K562 (cell line): Measurements from ENCODE around the gene WARS2. TPM values are rescaled to one million over a fixed set of nuclear protein-coding genes. Genes with fewer than 3 reads are reported as not detected.

ENCODE experiments used
- CEBPB ChIP-seq: fragments of 450-650 bp; IDR thresholded peaks from 2 replicates; pipeline ENCODE4 v1.6.1; 2016; ENCODE audit warnings: missing genetic modification characterization, missing compliant biosample characterization
- CHD1 ChIP-seq: fragments of 200-600 bp; sonication (generic); IDR thresholded peaks from one replicate; pipeline ENCODE4 v1.6.1; 2012; ENCODE audit warnings: mild to moderate bottlenecking, moderate library complexity, low read length, inconsistent platforms
- DMBX1 ChIP-seq: fragments of 250-450 bp; sonication (Bioruptor Pico); IDR thresholded peaks from 2 replicates; pipeline ENCODE4 v1.8.0; 2022; ENCODE audit warnings: inconsistent platforms, mild to moderate bottlenecking, moderate library complexity, borderline replicate concordance
- FOXK2 ChIP-seq, 2 experiments: fragments of 450-650 bp; IDR thresholded peaks in 1 of 2; conservative IDR thresholded peaks in 1 of 2; 2 replicates each; pipeline ENCODE4 v1.6.1; 2016; ENCODE audit warnings: low read depth in 2 of 2, mild to moderate bottlenecking in 1 of 2
- GTF2E2 ChIP-seq: fragments of 200-800 bp; sonication (Bioruptor generic); IDR thresholded peaks from 2 replicates; pipeline ENCODE4 v1.6.1; 2016; ENCODE audit warnings: missing genetic modification characterization, missing compliant biosample characterization
- HDGF ChIP-seq: fragments of 450-650 bp; IDR thresholded peaks from 2 replicates; pipeline ENCODE4 v1.6.1; 2016
- KDM4B ChIP-seq, 2 experiments: fragments of 450-650 bp in 1 of 2; sonication (generic) in 1 of 2; IDR thresholded peaks; 2 replicates each; pipeline ENCODE4 v1.6.1; 2016 to 2017; ENCODE audit warnings: borderline replicate concordance in 2 of 2, antibody characterized with exemption in 1 of 2, low read depth in 1 of 2, mild to moderate bottlenecking in 1 of 2
- MYNN ChIP-seq, 2 experiments: sonication (generic); formaldehyde crosslinking in 1 of 2; IDR thresholded peaks; 2 replicates each; pipeline versions ENCODE4 v1.5.0 to v1.6.1; 2016 to 2020; ENCODE audit warnings: antibody characterized with exemption in 1 of 2, missing genetic modification reagents in 1 of 2
- PHTF2 ChIP-seq: fragments of 250-450 bp; sonication (Bioruptor Pico); IDR thresholded peaks from 2 replicates; pipeline ENCODE4 v1.5.0; 2021; ENCODE audit warnings: mild to moderate bottlenecking
- POLR2A ChIP-seq: fragments of 450-650 bp; conservative IDR thresholded peaks from 2 replicates; pipeline ENCODE4 v1.6.1; 2016
- SMARCA5 ChIP-seq: fragments of 450-650 bp; IDR thresholded peaks from 2 replicates; pipeline ENCODE4 v1.6.1; 2016
- VEZF1 ChIP-seq: fragments of 200-800 bp; sonication (Bioruptor generic); IDR thresholded peaks from 2 replicates; pipeline ENCODE4 v1.6.1; 2017; ENCODE audit warnings: missing genetic modification characterization, missing compliant biosample characterization
- ZBTB40 ChIP-seq, 2 experiments: fragments of 450-650 bp in 1 of 2; sonication (generic) in 1 of 2; formaldehyde crosslinking in 1 of 2; IDR thresholded peaks; 2 replicates each; pipeline versions ENCODE4 v1.7.1 to v1.9.0; 2016 to 2022; ENCODE audit warnings: inconsistent platforms in 1 of 2, mild to moderate bottlenecking in 1 of 2, missing genetic modification reagents in 1 of 2
- ZHX1 ChIP-seq: fragments of 150-350 bp; conservative IDR thresholded peaks from 2 replicates; pipeline ENCODE4 v1.6.1; 2014; ENCODE audit warnings: low read length
- ZNF347 ChIP-seq: fragments of 450-650 bp; formaldehyde crosslinking; IDR thresholded peaks from 2 replicates; pipeline ENCODE4 v1.4.0; 2020; ENCODE audit warnings: low read depth, mild to moderate bottlenecking, moderate library complexity
- polyA plus RNA-seq, 8 experiments: library from polyadenylated mRNA; depleted of rRNA in 4 of 8; stranded (reverse) in 5 of 8; unstranded in 3 of 8; fragments of >200 nt; fragmentation: Nextera tagmentation in 2 of 8; fragmentation: Illumina TruSeq in 1 of 8; extraction: Ambion mirVana in 2 of 8; extraction: Trizol in 1 of 8; gene quantifications; 2 replicates each; pipeline versions ENCODE4 v1.2.1 to v1.2.3, GENCODE V29; 2011 to 2014; ENCODE audit warnings: inconsistent platforms in 1 of 8, missing spikeins in 1 of 8
- total RNA-seq, 7 experiments: library from RNA; depleted of rRNA in 6 of 7; stranded (reverse); fragments of >200 nt in 6 of 7; fragmentation: Illumina TruSeq in 2 of 7; extraction: Trizol in 2 of 7; gene quantifications; 2 replicates each; pipeline versions ENCODE4 v1.2.1 to v1.2.3, GENCODE V29; 2011 to 2021; ENCODE audit warnings: low replicate concordance in 1 of 7

WARS2 gene
- total and polyA plus RNA-seq, 9 of the 15 experiments (the other 6 are each of a cell fraction or from before 2014, with no cell fraction given): 5.7 to 18.0 (median 16.9) TPM

GRCh38 chr1:119141020-119141424 lies 569 bp upstream of the WARS2 start (continued):
- TF ChIP-seq ZHX1 (peak; percentile 23; the same call in 1 of the 2 replicates), VEZF1 (peak; percentile 19; the same call in 1 of the 2 replicates), HDGF (peak; percentile 88; the same call in 1 of the 2 replicates), SMARCA5 (peak; percentile 97), GTF2E2 (tag) (0 out of 2 replicates have a peak, but pooled peaks have one; percentile 16), MYNN (IDR thresholded peaks at IDR 0.05) (0 out of 2 replicates have a peak, but pooled peaks have one; percentile 36), MYNN (CRISPR knock-in tag; IDR thresholded peaks at IDR 0.05) (no peak), ZNF347 (CRISPR knock-in tag) (0 out of 2 replicates have a peak, but pooled peaks have one; percentile 33), POLR2A (0 out of 2 replicates have a peak, but pooled peaks have one; percentile 37), FOXK2 (conservative IDR thresholded peaks at IDR 0.05 in 1 of 2, IDR thresholded peaks at IDR 0.05 in 1 of 2; ENCODE audit: low read depth in 2 of 2) (0 out of 4 replicates have a peak, but pooled peaks of 1 of the 2 experiments have one; percentile 10), PHTF2 (CRISPR knock-in tag) (no peak), ZBTB40 (IDR thresholded peaks at IDR 0.05) (peak; percentile 64; the same call in 1 of the 2 replicates), ZBTB40 (CRISPR knock-in tag; IDR thresholded peaks at IDR 0.05) (no peak), KDM4B (IDR thresholded peaks at IDR 0.05; ENCODE audit: borderline replicate concordance in 2 of 2, low read depth in 1 of 2) (no peak), CHD1 (peak; percentile 29), CEBPB (0 out of 2 replicates have a peak, but pooled peaks have one; percentile 41), DMBX1 (peak; percentile 48; the same call in 1 of the 2 replicates)
